Esophagus muscularis mucosa (tissue), 3 donors: ENCODE data around the gene EHD1.

Experiments
- CTCF ChIP-seq, 3 experiments: fragments of 200-600 bp in 2 of 3; fragments of 450-650 bp in 1 of 3; sonication (generic) in 2 of 3; IDR thresholded peaks; one replicate each; pipeline ENCODE4 v1.5.1; 2017 to 2019; ENCODE audit warnings: antibody characterized with exemption in 3 of 3, mild to moderate bottlenecking in 2 of 3, moderate library complexity in 1 of 3
- POLR2A ChIP-seq: fragments of 450-650 bp; IDR thresholded peaks from one replicate; pipeline ENCODE4 v1.6.1; 2017; ENCODE audit warnings: antibody characterized with exemption, moderate library complexity, mild to moderate bottlenecking, low read depth

- TF ChIP-seq CTCF (IDR thresholded peaks at IDR 0.05): peak in 1 of 3 experiments; percentile 6
- TF ChIP-seq POLR2A: no peak
These were observed 13.7 kb downstream of the EHD1 start for GRCh38 chr11:64864473-64865285.
